K562 (cell line): Measurements from ENCODE around the gene TSSK6. TPM values are rescaled to one million over a fixed set of nuclear protein-coding genes. Genes with fewer than 3 reads are reported as not detected.

Experiments
- ATAC-seq: fragments of 200-7000 bp; cut with Tn5 transposase; 3 replicates; pipeline ENCODE4 v1.9.1; 2020; ENCODE audit warnings: moderate library complexity
- BruUV-seq: library from RNA; stranded (reverse); fragments of 400-500 nt; replicated peaks from 2 replicates; lab custom pipeline; 2021; lab: Mats Ljungman, UMichigan
- CTCF ChIA-PET: fragments of 300-600 bp; formaldehyde crosslinking; extraction: SDS; loops from one replicate; lab custom pipeline; 2021; ENCODE audit warnings: low intra/inter-chr PET ratio; lab: Yijun Ruan, JAX
- POLR2A ChIA-PET: fragments of 300-600, 350-650 bp; sonication (Branson Sonifier 250); formaldehyde crosslinking; extraction: SDS; loops from one replicate; lab custom pipeline; 2021; ENCODE audit warnings: antibody characterized with exemption, inconsistent platforms; lab: Yijun Ruan, JAX
- DNase-seq, 4 experiments: peaks; one replicate each; pipeline versions ENCODE4 v3.0.0 to v3.0.0-alpha.2; 2011 to 2018; ENCODE audit warnings: low spot score in 3 of 4, mixed read lengths in 3 of 4; ENCODE audit errors: extremely low read depth in 1 of 4
- FAIRE-seq: peaks from 2 replicates; lab custom pipeline; 2011; peaks lifted over from hg19 to GRCh38; lab: Jason Lieb, UNC
- H2AFZ ChIP-seq: 2 replicates; pipeline ENCODE4 v1.6.0; 2011; ENCODE audit warnings: low read depth, low read length, control low read depth, inconsistent platforms
- H3K27ac ChIP-seq: fragments of 200-600 bp; 3 replicates; pipeline ENCODE4 v1.8.0; 2011; ENCODE audit warnings: low read depth, mild to moderate bottlenecking, control low read depth, inconsistent platforms, low read length, moderate library complexity, mixed read lengths; ENCODE audit errors: extremely low read depth
- H3K27me3 ChIP-seq, 2 experiments: fragments of 300-600 bp in 1 of 2; 2 replicates in 1 of 2; 3 replicates in 1 of 2; pipeline versions ENCODE4 v1.6.0 to v1.8.0; 2011; ENCODE audit warnings: inconsistent platforms in 2 of 2, low read length in 2 of 2, mild to moderate bottlenecking in 1 of 2, mixed read lengths in 1 of 2, moderate library complexity in 1 of 2; ENCODE audit not compliant: control insufficient read depth in 2 of 2, insufficient read depth in 2 of 2
- H3K36me3 ChIP-seq: fragments of 300-600 bp; 3 replicates; pipeline ENCODE4 v1.8.0; 2011; ENCODE audit warnings: mild to moderate bottlenecking, low read length, inconsistent platforms; ENCODE audit not compliant: control insufficient read depth, insufficient read depth
- H3K4me1 ChIP-seq, 2 experiments: fragments of 200-600 bp in 1 of 2; replicated peaks in 1 of 2; 2 replicates in 1 of 2; 3 replicates in 1 of 2; pipeline versions ENCODE4 v1.5.1 to v1.8.0; 2011; ENCODE audit warnings: inconsistent platforms in 2 of 2, low read length in 2 of 2, mild to moderate bottlenecking in 1 of 2, mixed read lengths in 1 of 2, moderate library complexity in 1 of 2; ENCODE audit not compliant: control insufficient read depth in 2 of 2, insufficient read depth in 2 of 2
- H3K4me2 ChIP-seq: 2 replicates; pipeline ENCODE4 v1.6.1; 2011; ENCODE audit warnings: low read length, control low read depth, inconsistent platforms, mixed read lengths; ENCODE audit not compliant: insufficient read depth
- H3K4me3 ChIP-seq: fragments of 200-600 bp; sonication (generic), shearing (Covaris generic); 2 replicates; pipeline ENCODE4 v1.5.1; 2016; ENCODE audit warnings: control low read depth, inconsistent platforms
- H3K79me2 ChIP-seq: fragments of 200-600 bp; 3 replicates; pipeline ENCODE4 v1.8.0; 2011; ENCODE audit warnings: low read length, inconsistent platforms; ENCODE audit not compliant: control insufficient read depth, insufficient read depth
- H3K9ac ChIP-seq, 2 experiments: 2 replicates each; pipeline versions ENCODE4 v1.6.0 to v1.6.1; 2011; ENCODE audit warnings: low read depth in 2 of 2, low read length in 2 of 2, control low read depth in 1 of 2, inconsistent platforms in 1 of 2, mild to moderate bottlenecking in 1 of 2, mixed read lengths in 1 of 2; ENCODE audit not compliant: insufficient read depth in 1 of 2
- H3K9me1 ChIP-seq: one replicate; pipeline ENCODE4 v1.6.0; 2011; ENCODE audit warnings: inconsistent platforms, mild to moderate bottlenecking, low read length, moderate library complexity; ENCODE audit not compliant: control insufficient read depth, insufficient read depth
- H3K9me3 ChIP-seq: replicated peaks from 2 replicates; pipeline ENCODE4 v1.5.1; 2011; ENCODE audit warnings: low read depth, low read length, inconsistent platforms; ENCODE audit not compliant: control insufficient read depth, insufficient read depth
- H4K20me1 ChIP-seq: replicated peaks from 2 replicates; pipeline ENCODE4 v1.6.1; 2011; ENCODE audit warnings: low read length, inconsistent platforms, mixed read lengths; ENCODE audit not compliant: control insufficient read depth, insufficient read depth
- HES1 ChIP-seq: fragments of 450-650 bp; IDR thresholded peaks from 2 replicates; pipeline ENCODE4 v1.6.1; 2016; ENCODE audit warnings: low read depth, mild to moderate bottlenecking, moderate library complexity
- POLR2G ChIP-seq: fragments of 200-400 bp; formaldehyde crosslinking; IDR thresholded peaks from 2 replicates; pipeline ENCODE4 v1.6.1; 2017; ENCODE audit warnings: low read depth, mild to moderate bottlenecking, antibody characterized with exemption, low read length, moderate library complexity
- ZNF77 ChIP-seq: fragments of 250-450 bp; sonication (Bioruptor Pico); IDR thresholded peaks from 2 replicates; pipeline ENCODE4 v1.5.0; 2020
- WGBS: fragments of 100-300 bp; shearing (Covaris generic); methylation state at CpG from one replicate; pipeline ENCODE4 v1.1.6; 2016; ENCODE audit warnings: low coverage, mixed read lengths; ENCODE audit not compliant: insufficient coverage; ENCODE audit errors: missing lambda C conversion rate; 5-methylcytosine and 5-hydroxymethylcytosine counted together
- in situ Hi-C: fragments of 300-500 bp; cut with MboI; formaldehyde crosslinking; loops from 4 replicates; pipeline ENCODE4 v1.15.0; 2018; ENCODE audit warnings: inconsistent platforms, mixed read lengths
- intact Hi-C: fragments of 100-400 bp; cut with micrococcal nuclease; formaldehyde crosslinking; loops from 2 replicates; pipeline ENCODE4 v1.14.2; 2022
- polyA plus RNA-seq, 8 experiments: library from polyadenylated mRNA; depleted of rRNA in 4 of 8; stranded (reverse) in 5 of 8; unstranded in 3 of 8; fragments of >200 nt; fragmentation: Nextera tagmentation in 2 of 8; fragmentation: Illumina TruSeq in 1 of 8; extraction: Ambion mirVana in 2 of 8; extraction: Trizol in 1 of 8; gene quantifications; 2 replicates each; pipeline versions ENCODE4 v1.2.1 to v1.2.3, GENCODE V29; 2011 to 2014; ENCODE audit warnings: inconsistent platforms in 1 of 8, missing spikeins in 1 of 8
- total RNA-seq, 7 experiments: library from RNA; depleted of rRNA in 6 of 7; stranded (reverse); fragments of >200 nt in 6 of 7; fragmentation: Illumina TruSeq in 2 of 7; extraction: Trizol in 2 of 7; gene quantifications; 2 replicates each; pipeline versions ENCODE4 v1.2.1 to v1.2.3, GENCODE V29; 2011 to 2021; ENCODE audit warnings: low replicate concordance in 1 of 7
- TF ChIP-seq, protein P1 (sequence below): sonication (generic); formaldehyde crosslinking; IDR thresholded peaks from 2 replicates; pipeline ENCODE4 v1.8.1; 2023; ENCODE audit warnings: mild to moderate bottlenecking, missing genetic modification reagents

TSSK6 gene
- total and polyA plus RNA-seq, 9 of the 15 experiments (the other 6 are each of a cell fraction or from before 2014, with no cell fraction given) = 0.21 to 2.6 (median 1.5) TPM; not detected in 3

DNA sequence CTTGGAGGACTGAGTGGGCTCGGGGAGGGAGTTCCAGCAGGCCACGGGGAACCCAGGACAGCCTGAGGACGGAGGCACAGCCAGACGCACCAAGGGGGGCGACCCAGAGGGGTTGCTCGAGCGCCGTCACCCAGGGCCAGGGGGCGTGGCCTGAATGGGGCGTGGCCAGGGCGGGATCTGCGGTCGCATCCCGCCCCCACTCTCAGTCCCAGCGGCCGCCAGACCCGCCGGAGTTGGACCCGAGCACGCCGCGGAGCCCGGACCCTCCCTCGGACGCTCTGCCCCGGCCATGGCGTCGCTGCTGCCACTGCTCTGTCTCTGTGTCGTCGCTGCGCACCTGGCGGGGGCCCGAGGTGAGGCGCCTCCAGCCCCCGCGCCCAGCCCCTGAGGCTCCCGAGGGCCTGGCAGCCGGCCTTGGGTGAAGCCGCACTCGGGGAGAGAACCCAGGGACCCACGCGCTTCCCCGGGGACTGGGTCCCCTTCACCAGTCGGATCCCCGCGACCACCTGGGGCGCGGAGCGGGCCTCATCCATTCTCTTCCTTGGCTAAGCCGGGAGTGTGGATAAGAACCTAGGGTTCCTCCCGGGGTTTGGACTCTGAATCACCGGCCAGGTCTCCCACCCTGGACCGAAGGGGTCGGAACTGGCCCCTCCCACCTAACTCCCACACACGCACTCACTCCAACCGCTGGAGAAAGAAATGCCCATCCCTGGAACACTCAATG, 22.9 kb upstream of the TSSK6 start, which contains the start of gene CILP2:
Gene CILP2 (plus strand): TSS at position 205 of the 724 bp plus-strand sequence. CDS start 85 bp downstream, at position 290.
- no peak within 1 kb of the TSS for H3K9ac ChIP-seq
- WGBS = 75% methylated on average over 21 of the region's 56 CpGs

More for the DNA sequence above, 22.9 kb upstream of the TSSK6 start, which contains the start of gene CILP2:
- Histone ChIP-seq H3K27me3 (no peaks in the 10 kb centered on the region), H3K9me1 (no peaks in the 10 kb centered on the region), H3K36me3 (no peaks in the 10 kb centered on the region), H3K4me3 (no peak within 1 kb of the TSS), H4K20me1 (no peaks in the 10 kb centered on the region), H2AFZ (no peak within 1 kb of the TSS), H3K79me2 (no peaks in the 10 kb centered on the region), H3K4me1 (peaks cover 2 to 55% of the 10 kb centered on the region in 2 experiments; a peak in 2 of 5 replicates), H3K27ac (no peak within 1 kb of the TSS), H3K9me3 (no peaks in the 10 kb centered on the region; the same call in 1 of the 2 replicates), H3K4me2 (no peak within 1 kb of the TSS)
- no peak for ATAC-seq
- in situ Hi-C loops = loop anchor here (25.0 kb wide), 1 partner anchor 99 kb away; the partner anchor contains the start of genes GMIP and LPAR2
- no peak for FAIRE-seq
- POLR2A ChIA-PET = no interaction called here
- TF ChIP-seq, protein P1, sequence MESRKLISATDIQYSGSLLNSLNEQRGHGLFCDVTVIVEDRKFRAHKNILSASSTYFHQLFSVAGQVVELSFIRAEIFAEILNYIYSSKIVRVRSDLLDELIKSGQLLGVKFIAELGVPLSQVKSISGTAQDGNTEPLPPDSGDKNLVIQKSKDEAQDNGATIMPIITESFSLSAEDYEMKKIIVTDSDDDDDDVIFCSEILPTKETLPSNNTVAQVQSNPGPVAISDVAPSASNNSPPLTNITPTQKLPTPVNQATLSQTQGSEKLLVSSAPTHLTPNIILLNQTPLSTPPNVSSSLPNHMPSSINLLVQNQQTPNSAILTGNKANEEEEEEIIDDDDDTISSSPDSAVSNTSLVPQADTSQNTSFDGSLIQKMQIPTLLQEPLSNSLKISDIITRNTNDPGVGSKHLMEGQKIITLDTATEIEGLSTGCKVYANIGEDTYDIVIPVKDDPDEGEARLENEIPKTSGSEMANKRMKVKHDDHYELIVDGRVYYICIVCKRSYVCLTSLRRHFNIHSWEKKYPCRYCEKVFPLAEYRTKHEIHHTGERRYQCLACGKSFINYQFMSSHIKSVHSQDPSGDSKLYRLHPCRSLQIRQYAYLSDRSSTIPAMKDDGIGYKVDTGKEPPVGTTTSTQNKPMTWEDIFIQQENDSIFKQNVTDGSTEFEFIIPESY (CRISPR knock-in tag) = peak; percentile 92
- TF ChIP-seq POLR2G (peak; percentile 50), ZNF77 (CRISPR knock-in tag) (no peak), HES1 (no peak)
- no TSS peak for BruUV-seq
- peak in 2 of 4 experiments; percentile 48 to 53 for DNase-seq
- intact Hi-C loops = no loop called here
- CTCF ChIA-PET = no interaction called here
